GM21723 (cell line): ENCODE data around the gene TMEM123.
A peak's percentile ranks its signal among the peaks of the same experiment; 100 is the strongest.

Source experiments
- ATAC-seq: cut with Tn5 transposase; IDR thresholded peaks from one replicate; pipeline ENCODE4 v1.9.1; 2021; ENCODE audit warnings: mild to moderate bottlenecking, moderate library complexity; ENCODE audit not compliant: unreplicated experiment

Gene TMEM123

GRCh38 chr11:102428696-102429095, 23.9 kb downstream of the TMEM123 start:
- ATAC-seq = no peak

- no peak for ATAC-seq
Observed at GRCh38 chr11:102427068-102427467, 25.5 kb downstream of the TMEM123 start.

- no peak for ATAC-seq
Observed at GRCh38 chr11:102426570-102426969, 26.0 kb downstream of the TMEM123 start.

GRCh38 chr11:102426000-102426399, 26.6 kb downstream of the TMEM123 start:
- ATAC-seq = no peak

GRCh38 chr11:102423936-102424335, 28.6 kb downstream of the TMEM123 start:
- no peak for ATAC-seq

GRCh38 chr11:102422817-102423712, 29.5 kb downstream of the TMEM123 start:
- no peak for ATAC-seq

- no peak for ATAC-seq
Observed at GRCh38 chr11:102421261-102421660, 31.3 kb downstream of the TMEM123 start.

GRCh38 chr11:102420547-102420946, 32.0 kb downstream of the TMEM123 start:
- peak; percentile 47 for ATAC-seq

GRCh38 chr11:102419181-102419580, 33.4 kb downstream of the TMEM123 start:
- no peak for ATAC-seq

GRCh38 chr11:102416976-102417375, 35.6 kb downstream of the TMEM123 start:
- ATAC-seq = no peak

- no peak for ATAC-seq
Observed at GRCh38 chr11:102415304-102415916, 37.2 kb downstream of the TMEM123 start.

GRCh38 chr11:102414559-102414958, 38.0 kb downstream of the TMEM123 start:
- no peak for ATAC-seq

- no peak for ATAC-seq
Observed at GRCh38 chr11:102413497-102413896, 39.1 kb downstream of the TMEM123 start.

GRCh38 chr11:102411142-102411541, 41.4 kb downstream of the TMEM123 start:
- ATAC-seq = no peak

GRCh38 chr11:102410382-102410784, 42.2 kb downstream of the TMEM123 start:
- ATAC-seq = no peak

GRCh38 chr11:102408339-102408738, 44.2 kb downstream of the TMEM123 start:
- ATAC-seq = no peak

GRCh38 chr11:102407901-102408300, 44.7 kb downstream of the TMEM123 start:
- ATAC-seq = no peak

- ATAC-seq = no peak
Observed at GRCh38 chr11:102406099-102406498, 46.5 kb downstream of the TMEM123 start.

GRCh38 chr11:102405501-102405900, 47.1 kb downstream of the TMEM123 start:
- no peak for ATAC-seq

- ATAC-seq = no peak
Observed at GRCh38 chr11:102402548-102402947, 50.0 kb downstream of the TMEM123 start.

GRCh38 chr11:102401905-102402304, 50.7 kb downstream of the TMEM123 start:
- no peak for ATAC-seq

GRCh38 chr11:102400603-102401002, 52.0 kb downstream of the TMEM123 start:
- ATAC-seq = no peak
